Posterior vena cava (tissue), 2 donors: ENCODE results near the gene DLGAP4. TPM values are rescaled to one million over a fixed set of nuclear protein-coding genes. Genes with fewer than 3 reads are reported as not detected.
A peak's percentile ranks its signal among the peaks of the same experiment; 100 is the strongest.

Source experiments
- DNase-seq: peaks from one replicate; pipeline ENCODE4 v3.0.0-alpha.2; 2020; ENCODE audit warnings: low spot score
- intact Hi-C, 2 donors: fragments of 100-400 bp; cut with DNase I; formaldehyde crosslinking; loops; one replicate each; pipeline versions ENCODE4 v1.14.1 to v1.14.2; 2022 to 2023
- total RNA-seq, 2 donors: library from RNA; stranded (reverse); fragmentation: NEBNext Ultra II Directional; extraction: Animal tissue kit (Norgen Biotek cat#: 25700); gene quantifications; one replicate each; pipeline ENCODE4 v1.2.1, GENCODE V29; 2021
- donor health status: DM: yes; HTN: yes; CAD: no.
- donor health status: DM: yes; HTN: yes; CAD: no.

DLGAP4 gene
- total RNA-seq, 2 donors from 2014 or later, result 116 to 141 TPM

GRCh38 chr20:36424314-36424713 is 118.2 kb downstream of the DLGAP4 start:
- intact Hi-C loops, result loop anchor here in 1 of 2 donors (10.0 kb wide), 1 partner anchor 1190 kb away; no protein-coding TSS in a partner anchor
- DNase-seq, result no peak

- no peak for DNase-seq
- intact Hi-C loops, result loop anchor here in 1 of 2 donors (10.0 kb wide), 1 partner anchor 1190 kb away; no protein-coding TSS in a partner anchor
Measured at GRCh38 chr20:36425166-36425565, 119.0 kb downstream of the DLGAP4 start.

GRCh38 chr20:36431604-36432003 is 125.5 kb downstream of the DLGAP4 start:
- DNase-seq, result no peak
- intact Hi-C loops, result no loop called here

- DNase-seq, result no peak
- intact Hi-C loops, result no loop called here
Measured at GRCh38 chr20:36432096-36432495, 126.0 kb downstream of the DLGAP4 start.

DNA sequence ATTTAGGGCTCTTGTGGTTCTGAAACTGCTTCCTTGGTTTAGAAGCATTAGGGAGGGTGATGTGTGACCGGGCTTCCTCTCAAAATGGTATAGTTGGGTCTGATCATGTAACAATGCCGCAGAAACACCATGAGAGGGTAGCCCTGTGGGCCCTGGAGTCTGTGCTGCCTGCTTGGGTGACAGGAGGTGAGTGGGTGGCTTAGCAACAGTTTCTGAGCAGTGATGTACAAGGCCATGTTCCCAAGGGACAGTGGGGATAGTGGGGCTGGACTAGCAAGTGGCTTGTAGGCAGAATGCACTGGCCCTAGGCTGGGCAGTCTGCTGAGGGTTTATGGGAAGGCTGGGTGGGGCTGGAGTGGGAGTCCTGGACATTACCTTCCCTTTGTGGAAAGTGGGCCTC is 128.2 kb downstream of the DLGAP4 start:
- DNase-seq, result no peak
- intact Hi-C loops, result no loop called here

DNA sequence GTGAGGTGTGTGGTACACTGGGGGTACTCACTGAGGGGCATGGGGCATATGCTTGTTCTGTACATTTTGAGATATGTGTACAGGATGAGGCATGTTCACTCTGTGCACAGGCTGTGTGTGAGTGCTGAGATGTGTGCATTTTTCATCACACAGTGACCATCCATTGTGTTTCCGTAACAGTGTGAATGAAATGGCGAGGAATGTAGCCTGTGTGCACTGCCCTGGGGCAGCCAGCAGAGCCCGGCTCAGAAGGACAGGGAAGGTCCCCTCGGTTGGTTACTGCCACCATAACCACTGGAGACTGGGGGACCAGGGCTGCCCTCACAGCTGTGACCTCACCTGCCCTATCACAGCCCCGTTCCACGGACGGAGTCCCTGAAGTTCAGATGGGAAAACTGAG is 129.0 kb downstream of the DLGAP4 start:
- no peak for DNase-seq
- intact Hi-C loops, result loop anchor here in 1 of 2 donors (5.0 kb wide), 1 partner anchor 223 kb away; no protein-coding TSS in a partner anchor

DNA sequence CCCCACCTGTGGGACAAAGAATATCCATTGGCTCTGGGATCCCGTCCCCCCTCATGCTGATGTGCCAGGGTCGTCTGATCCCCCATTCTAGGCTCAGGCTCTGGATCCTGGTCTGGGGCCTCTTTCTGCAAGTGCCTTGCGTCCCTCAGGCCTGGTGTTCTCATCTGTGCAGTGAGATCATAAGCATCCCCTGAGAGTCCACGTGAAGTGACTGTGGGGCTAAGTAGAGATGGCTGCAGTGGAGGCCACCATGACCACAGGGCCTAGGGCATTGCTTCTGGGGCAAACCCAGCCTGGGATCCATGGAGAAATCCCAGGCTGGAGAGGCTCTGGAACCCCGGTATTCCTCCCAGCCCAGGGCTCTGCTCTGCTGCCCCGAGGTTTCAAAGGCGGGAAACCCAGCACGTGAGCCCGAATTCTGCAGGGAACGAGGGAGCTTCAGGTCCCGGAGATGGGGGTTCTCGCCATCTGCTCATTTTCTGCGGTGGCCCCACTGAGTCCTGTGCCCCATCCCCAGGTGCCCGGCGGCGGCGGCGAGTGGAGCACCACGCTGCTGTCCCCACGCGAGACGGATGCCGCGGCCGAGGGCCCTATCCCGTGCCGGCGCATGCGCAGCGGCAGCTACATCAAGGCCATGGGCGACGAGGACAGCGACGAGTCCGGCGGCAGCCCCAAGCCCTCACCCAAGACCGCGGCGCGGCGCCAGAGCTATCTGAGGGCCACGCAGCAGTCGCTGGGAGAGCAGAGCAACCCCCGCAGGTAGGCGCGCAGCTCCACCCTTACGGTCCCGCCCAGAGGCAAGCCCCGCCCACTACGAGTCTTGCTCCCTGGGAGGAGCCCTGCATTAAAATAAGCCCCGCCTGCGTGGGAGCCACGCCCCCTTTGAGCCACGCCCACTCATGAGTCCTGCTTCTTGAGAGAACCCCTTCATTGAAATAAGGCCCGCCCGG is 129.7 kb downstream of the DLGAP4 start:
- intact Hi-C loops, result loop anchor here in 1 of 2 donors (5.0 kb wide), 1 partner anchor 224 kb away; no protein-coding TSS in a partner anchor
- peak; percentile 93 for DNase-seq

GRCh38 chr20:36439040-36439730 is 133.0 kb downstream of the DLGAP4 start:
- peak; percentile 89 for DNase-seq

DNA sequence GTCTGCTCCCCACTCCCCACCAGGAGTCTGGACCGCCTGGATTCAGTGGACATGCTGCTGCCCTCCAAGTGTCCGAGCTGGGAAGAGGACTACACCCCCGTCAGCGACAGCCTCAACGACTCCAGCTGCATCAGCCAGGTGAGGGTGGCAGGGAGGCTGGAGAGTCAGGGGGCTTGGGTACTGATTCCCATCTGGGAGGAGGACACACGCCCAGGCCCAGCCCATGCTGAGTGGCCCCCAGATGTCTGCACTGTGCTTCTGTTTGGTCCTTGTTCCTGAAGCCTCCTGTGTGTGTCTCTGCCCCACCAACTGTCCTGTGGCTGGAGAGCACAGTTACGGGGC is 133.6 kb downstream of the DLGAP4 start:
- intact Hi-C loops, result loop anchor here in 1 of 2 donors (5.0 kb wide), 2 partner anchors 227 to 237 kb away; no protein-coding TSS in a partner anchor
- no peak for DNase-seq

More at GRCh38 chr20:36439040-36439730, 133.0 kb downstream of the DLGAP4 start:
- intact Hi-C loops, result loop anchor here in 1 of 2 donors (5.0 kb wide), 1 partner anchor 227 kb away; no protein-coding TSS in a partner anchor

- no peak for DNase-seq
- intact Hi-C loops, result loop anchor here in 1 of 2 donors (5.0 kb wide), 1 partner anchor 238 kb away; no protein-coding TSS in a partner anchor
Measured at GRCh38 chr20:36440370-36441026, 134.4 kb downstream of the DLGAP4 start.

DNA sequence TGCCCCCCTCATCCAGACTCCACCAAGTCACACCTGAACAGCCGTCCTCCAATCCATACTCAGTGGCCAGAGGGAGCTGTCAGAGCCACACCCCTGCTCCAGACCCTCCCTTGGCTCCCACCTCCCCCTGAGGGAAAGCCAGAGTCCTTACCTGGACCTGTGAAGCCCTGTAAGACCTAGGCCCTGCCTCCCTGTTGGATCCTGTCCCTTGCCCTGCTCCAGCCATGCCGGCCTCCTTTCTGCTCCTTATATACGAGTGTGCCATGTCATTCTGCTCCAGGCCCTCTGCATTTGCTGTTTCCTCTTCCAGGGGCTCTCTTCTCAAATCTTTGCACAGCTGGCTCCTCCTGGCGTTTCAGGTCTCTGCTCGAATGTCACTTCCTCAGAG is 134.9 kb downstream of the DLGAP4 start:
- intact Hi-C loops, result loop anchor here in 1 of 2 donors (5.0 kb wide), 1 partner anchor 239 kb away; no protein-coding TSS in a partner anchor
- no peak for DNase-seq

DNA sequence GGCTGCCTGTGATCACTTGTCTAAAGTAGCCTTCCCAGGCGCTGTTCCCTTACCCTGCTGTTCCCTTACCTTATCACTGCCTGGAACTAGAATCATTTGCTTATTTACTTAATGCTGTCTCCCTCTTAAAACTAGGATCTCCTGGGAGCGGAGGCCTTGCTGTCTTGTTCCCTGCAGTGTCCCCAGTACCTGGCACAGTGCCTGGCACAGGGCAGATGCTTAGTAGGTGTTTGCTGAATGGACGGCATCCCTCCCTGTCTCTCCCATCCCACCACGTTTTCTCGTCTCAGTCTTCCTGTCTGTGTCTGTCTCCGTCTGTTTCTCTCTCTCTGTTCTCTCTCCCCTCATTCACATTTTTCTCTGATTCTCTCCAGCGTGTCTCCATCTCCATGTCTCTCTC is 135.3 kb downstream of the DLGAP4 start:
- no peak for DNase-seq
- intact Hi-C loops, result loop anchor here in 1 of 2 donors (5.0 kb wide), 1 partner anchor 239 kb away; no protein-coding TSS in a partner anchor

- intact Hi-C loops, result no loop called here
Measured at GRCh38 chr20:36445847-36446246, 139.7 kb downstream of the DLGAP4 start.

DNA sequence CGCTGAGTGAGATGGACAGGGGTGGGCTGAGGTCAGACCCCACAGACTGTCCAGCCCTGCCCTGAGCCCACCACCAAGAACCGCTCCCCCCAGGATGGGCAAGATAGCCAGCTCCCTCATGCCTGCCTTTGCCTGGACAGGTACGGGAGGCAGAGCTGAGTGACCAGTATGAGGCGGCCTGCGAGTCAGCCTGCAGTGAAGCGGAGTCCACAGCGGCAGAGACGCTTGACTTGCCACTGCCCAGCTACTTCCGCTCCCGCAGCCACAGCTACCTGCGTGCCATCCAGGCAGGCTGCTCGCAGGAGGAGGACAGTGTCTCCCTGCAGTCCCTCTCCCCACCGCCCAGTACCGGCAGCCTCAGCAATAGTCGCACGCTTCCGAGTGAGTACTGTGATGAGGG is 140.4 kb downstream of the DLGAP4 start:
- DNase-seq, result no peak
- intact Hi-C loops, result no loop called here

More at GRCh38 chr20:36445847-36446246, 139.7 kb downstream of the DLGAP4 start:
- no peak for DNase-seq

- no peak for DNase-seq
- intact Hi-C loops, result no loop called here
Measured at GRCh38 chr20:36447101-36447500, 141.0 kb downstream of the DLGAP4 start.

DNA sequence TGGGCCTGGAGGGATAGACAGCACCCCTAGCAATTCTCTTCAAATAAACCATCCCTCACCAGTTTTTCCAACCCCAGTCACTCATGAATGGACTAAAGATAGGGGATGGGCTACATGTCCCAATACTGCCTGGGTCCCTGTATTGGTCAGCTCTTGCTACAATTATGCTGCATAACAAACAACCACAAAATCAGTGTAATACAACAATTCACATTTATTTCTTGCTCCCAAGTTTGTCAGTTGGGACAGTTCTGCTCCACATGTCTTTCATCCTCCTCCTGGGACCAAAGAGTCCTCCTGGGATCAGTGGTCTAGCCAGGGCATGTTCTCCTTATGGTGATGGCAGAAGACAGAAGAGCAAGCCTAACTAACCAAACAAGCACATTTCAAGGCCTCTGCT is 143.5 kb downstream of the DLGAP4 start:
- no peak for DNase-seq
- intact Hi-C loops, result no loop called here

DNA sequence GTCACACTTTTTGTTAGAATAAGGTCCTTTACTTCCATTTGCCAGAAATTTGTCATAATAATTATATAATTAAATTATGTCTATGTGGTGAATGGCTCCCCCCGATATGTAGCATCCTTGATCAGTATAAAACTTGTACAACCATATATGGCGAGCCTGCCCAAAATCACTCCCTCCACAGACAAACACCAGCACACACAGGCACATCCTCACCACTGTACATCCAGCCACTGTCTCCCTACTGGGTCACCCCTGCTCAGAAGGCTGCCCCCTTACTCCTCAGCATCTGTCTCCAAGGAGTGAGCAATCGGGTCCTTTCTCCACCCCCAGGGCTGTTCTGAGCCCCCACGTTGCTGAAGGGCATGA is 148.2 kb downstream of the DLGAP4 start:
- intact Hi-C loops, result no loop called here
- DNase-seq, result no peak

DNA sequence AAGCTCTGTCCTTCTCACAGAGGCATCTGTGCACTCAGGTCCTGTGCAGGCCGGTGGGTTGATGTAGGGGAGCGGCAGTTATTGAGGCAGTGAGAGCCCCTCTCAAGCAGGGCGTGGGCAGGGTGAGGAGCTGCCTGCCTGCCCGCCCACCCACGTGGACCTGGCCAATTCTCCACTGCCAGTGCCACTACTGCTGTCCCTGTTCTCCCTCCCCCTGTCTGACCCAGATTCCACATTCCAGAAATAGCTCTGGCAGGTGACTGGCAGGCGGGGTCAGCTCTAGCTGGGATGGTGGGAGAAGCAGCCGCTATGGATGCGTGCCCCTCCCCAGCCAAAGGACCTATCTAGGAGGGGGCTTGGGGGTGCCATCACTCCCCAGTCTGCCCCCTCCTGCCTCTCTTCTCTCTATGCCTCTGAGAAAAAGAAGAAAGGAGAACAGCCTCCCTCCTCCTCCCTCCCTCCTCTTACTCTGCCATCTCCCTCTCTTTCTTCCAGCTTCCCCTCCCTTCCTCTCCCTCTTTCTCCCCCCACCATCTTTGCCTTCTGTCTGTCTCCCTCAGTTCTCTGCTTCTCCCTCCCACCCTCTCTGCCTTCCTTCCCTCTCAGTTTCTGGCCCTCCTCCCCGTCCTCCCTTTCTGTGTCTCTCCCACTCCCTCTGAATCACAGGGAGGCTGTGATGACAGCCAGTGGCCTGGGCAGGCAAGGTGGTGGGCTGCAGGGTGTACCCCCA is 148.7 kb downstream of the DLGAP4 start:
- no peak for DNase-seq
- intact Hi-C loops, result no loop called here
